Karpas-422 (cell line): Measurements from ENCODE around the gene POLE. TPM values are rescaled to one million over a fixed set of nuclear protein-coding genes. Genes with fewer than 3 reads are reported as not detected.

Source experiments
- DNase-seq: peaks from one replicate; pipeline ENCODE4 v3.0.0-alpha.2; 2015
- H2AFZ ChIP-seq: fragments of 200-600 bp; sonication (generic); 2 replicates; pipeline ENCODE4 v1.6.1; 2014; ENCODE audit warnings: antibody characterized with exemption, low read length, mixed read lengths
- H3K27ac ChIP-seq: fragments of 200-600 bp; sonication (generic); 2 replicates; pipeline ENCODE4 v1.5.1; 2014; ENCODE audit warnings: mild to moderate bottlenecking, low read length, moderate library complexity
- H3K27me3 ChIP-seq: fragments of 200-600 bp; sonication (generic); 2 replicates; pipeline ENCODE4 v1.6.1; 2014; ENCODE audit warnings: low read length, mixed read lengths
- H3K36me3 ChIP-seq: fragments of 200-600 bp; sonication (generic); 2 replicates; pipeline ENCODE4 v1.6.1; 2014; ENCODE audit warnings: low read length, mixed read lengths; ENCODE audit not compliant: insufficient read depth
- H3K4me1 ChIP-seq: fragments of 200-600 bp; sonication (generic); 2 replicates; pipeline ENCODE4 v1.6.1; 2014; ENCODE audit warnings: mild to moderate bottlenecking, low read length, mixed read lengths
- H3K4me2 ChIP-seq: fragments of 200-600 bp; sonication (generic); 2 replicates; pipeline ENCODE4 v1.6.1; 2014; ENCODE audit warnings: low read length, low read depth, mild to moderate bottlenecking; ENCODE audit not compliant: poor library complexity, severe bottlenecking
- H3K4me3 ChIP-seq: fragments of 200-600 bp; sonication (generic); 2 replicates; pipeline ENCODE4 v1.5.1; 2014; ENCODE audit warnings: mild to moderate bottlenecking, antibody characterized with exemption, low read length, mixed read lengths
- H3K79me2 ChIP-seq: fragments of 200-600 bp; sonication (generic); 2 replicates; pipeline ENCODE4 v1.6.1; 2014; ENCODE audit warnings: mild to moderate bottlenecking, low read length, mixed read lengths
- H3K9ac ChIP-seq: fragments of 200-600 bp; sonication (generic); 2 replicates; pipeline ENCODE4 v1.6.0; 2014; ENCODE audit warnings: low read length
- H3K9me2 ChIP-seq: fragments of 200-600 bp; sonication (generic), shearing (Covaris generic); replicated peaks from 2 replicates; pipeline ENCODE4 v1.6.0; 2014; ENCODE audit warnings: mild to moderate bottlenecking, low read length, moderate library complexity; ENCODE audit not compliant: insufficient read depth
- H3K9me3 ChIP-seq: fragments of 300-700, 200-600 bp; sonication (generic); 2 replicates; pipeline ENCODE4 v1.6.1; 2014; ENCODE audit warnings: low read length, mixed read lengths
- H4K20me1 ChIP-seq: fragments of 200-600 bp; sonication (generic); 2 replicates; pipeline ENCODE4 v1.6.1; 2014; ENCODE audit warnings: mild to moderate bottlenecking, antibody characterized with exemption, low read length, low read depth; ENCODE audit not compliant: insufficient read depth
- total RNA-seq: library from RNA; depleted of rRNA; stranded (reverse); fragments of >200 nt; shearing (Covaris generic); gene quantifications from 2 replicates; pipeline ENCODE4 v1.2.3, GENCODE V29; 2014; ENCODE audit warnings: low replicate concordance

POLE gene
- total RNA-seq, 1 experiment from 2014 or later = 37.9 TPM

DNA sequence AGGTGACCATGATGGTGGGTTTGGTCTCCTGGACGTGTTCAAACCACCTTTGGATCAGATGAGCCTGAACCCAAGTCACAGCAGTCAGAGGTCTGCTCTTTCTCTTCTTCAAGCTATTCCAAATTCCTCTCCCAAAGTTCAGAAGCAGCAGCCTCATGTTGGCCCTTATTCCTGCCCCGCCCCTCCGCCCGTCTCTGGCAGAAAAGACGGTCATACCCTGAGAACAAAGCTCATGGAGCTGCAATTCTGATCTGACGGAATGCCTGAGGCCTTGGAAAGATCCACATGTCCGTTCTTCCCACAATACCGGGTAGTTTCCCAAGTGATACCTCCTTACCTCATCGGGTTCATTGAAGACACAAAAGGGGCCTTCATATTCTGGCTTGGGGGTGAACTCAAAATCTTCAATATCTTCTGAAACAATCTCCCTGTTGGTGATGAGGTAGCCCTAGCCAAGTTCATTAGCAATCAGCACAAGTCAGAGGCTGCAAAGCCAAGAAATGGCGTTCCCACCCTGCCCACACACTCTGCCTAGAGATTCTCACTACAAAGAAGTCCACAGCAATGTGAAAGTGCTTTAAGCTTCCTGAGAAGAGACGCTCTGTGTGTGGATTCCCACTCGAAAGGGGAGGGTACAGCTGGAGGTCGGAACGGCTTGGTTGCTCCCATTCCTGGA lies 11.2 kb downstream of the POLE start:
- no peak overlapping the region for H3K27ac ChIP-seq
- H3K27me3 ChIP-seq = no peaks in the 10 kb centered on the region
- H3K9me2 ChIP-seq = no peaks in the 10 kb centered on the region
- H2AFZ ChIP-seq = no peak overlapping the region
- no peak overlapping the region for H3K9ac ChIP-seq
- H3K4me1 ChIP-seq = no peaks in the 10 kb centered on the region
- DNase-seq = no peak
- H4K20me1 ChIP-seq = peaks cover 16% of the 10 kb centered on the region
- H3K9me3 ChIP-seq = no peaks in the 10 kb centered on the region
- no peak overlapping the region for H3K4me2 ChIP-seq
- peaks cover 27% of the 10 kb centered on the region for H3K79me2 ChIP-seq
- H3K4me3 ChIP-seq = no peak overlapping the region
- peaks cover 34% of the 10 kb centered on the region for H3K36me3 ChIP-seq

DNA sequence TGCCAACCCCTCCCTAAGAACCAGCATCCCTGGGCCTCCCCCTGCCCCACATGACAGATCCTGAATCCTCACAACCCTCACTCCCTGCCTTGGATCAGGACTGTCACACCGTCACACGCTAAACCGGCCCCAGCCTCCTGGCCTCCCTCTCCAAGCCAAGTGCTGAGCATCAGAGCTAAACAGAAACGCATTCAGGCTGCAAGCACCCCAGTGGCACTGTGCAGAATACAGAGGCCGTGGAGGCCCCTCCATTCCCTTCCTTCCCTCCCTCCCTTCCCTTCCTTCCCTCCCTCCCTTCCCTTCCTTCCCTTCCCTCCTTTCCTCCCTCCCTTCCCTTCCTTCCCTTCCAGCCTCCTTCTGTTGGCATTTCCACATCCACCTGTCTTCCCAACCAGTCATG lies 12.6 kb downstream of the POLE start:
- no peaks in the 10 kb centered on the region for H3K4me1 ChIP-seq
- no peaks in the 10 kb centered on the region for H3K9me3 ChIP-seq
- H3K4me2 ChIP-seq = no peak overlapping the region
- no peak for DNase-seq
- peaks cover 13% of the 10 kb centered on the region for H3K79me2 ChIP-seq
- peaks cover 35% of the 10 kb centered on the region for H3K36me3 ChIP-seq
- no peak overlapping the region for H2AFZ ChIP-seq
- H3K27me3 ChIP-seq = no peaks in the 10 kb centered on the region
- H4K20me1 ChIP-seq = 0 out of 2 replicates have a peak, but pooled peaks cover 3% of the 10 kb centered on the region
- no peak overlapping the region for H3K9ac ChIP-seq
- no peak overlapping the region for H3K4me3 ChIP-seq
- no peaks in the 10 kb centered on the region for H3K9me2 ChIP-seq
- H3K27ac ChIP-seq = no peak overlapping the region

DNA sequence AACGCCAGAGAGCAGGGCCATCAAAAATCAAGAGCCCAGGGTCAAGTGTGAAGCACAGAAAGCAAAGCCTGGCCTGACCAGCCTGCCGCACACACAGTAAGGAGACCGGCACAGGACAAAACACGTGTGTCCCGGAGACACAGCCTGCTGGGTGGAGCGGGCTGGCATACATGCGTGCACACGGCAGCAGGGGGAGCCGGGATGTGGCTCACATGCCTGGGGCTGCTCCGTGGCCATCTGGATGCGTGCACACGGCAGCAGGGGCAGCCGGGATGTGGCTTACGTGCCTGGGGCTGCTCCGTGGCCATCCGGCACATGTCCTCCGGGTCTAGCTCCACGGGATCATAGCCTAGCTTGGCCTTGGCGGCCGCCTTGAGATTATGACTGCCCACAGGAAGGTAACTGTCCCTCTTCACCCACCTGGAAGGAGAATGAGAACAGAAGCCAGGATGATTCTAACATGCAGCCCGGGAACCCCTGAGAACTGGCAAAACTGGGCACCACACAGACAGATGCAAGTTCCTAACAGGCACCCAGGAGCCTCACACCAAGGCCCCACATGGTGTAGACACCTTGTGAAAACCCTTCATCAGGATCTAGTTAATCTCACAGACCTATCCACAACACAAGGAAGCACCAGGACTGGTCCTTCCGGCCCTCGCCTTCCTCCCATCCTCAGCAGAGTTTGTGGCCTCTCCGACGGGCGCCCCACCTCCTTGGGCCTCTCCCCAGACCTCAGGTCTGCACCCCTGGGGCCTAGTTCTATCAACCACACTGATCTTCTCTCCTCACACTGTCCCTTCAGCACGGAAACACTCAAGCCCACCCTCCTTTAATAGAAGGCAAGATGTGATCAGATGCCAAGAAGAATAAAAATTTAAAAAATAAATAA lies 13.6 kb downstream of the POLE start:
- Histone ChIP-seq H3K79me2 (peaks cover 5% of the 10 kb centered on the region), H3K36me3 (peaks cover 31% of the 10 kb centered on the region), H3K27ac (no peak overlapping the region), H3K27me3 (no peaks in the 10 kb centered on the region), H2AFZ (no peak overlapping the region), H3K9ac (no peak overlapping the region), H3K4me3 (no peak overlapping the region), H3K4me2 (no peak overlapping the region), H3K4me1 (no peaks in the 10 kb centered on the region), H3K9me2 (no peaks in the 10 kb centered on the region), H4K20me1 (no peaks in the 10 kb centered on the region), H3K9me3 (no peaks in the 10 kb centered on the region)
- DNase-seq = no peak

DNA sequence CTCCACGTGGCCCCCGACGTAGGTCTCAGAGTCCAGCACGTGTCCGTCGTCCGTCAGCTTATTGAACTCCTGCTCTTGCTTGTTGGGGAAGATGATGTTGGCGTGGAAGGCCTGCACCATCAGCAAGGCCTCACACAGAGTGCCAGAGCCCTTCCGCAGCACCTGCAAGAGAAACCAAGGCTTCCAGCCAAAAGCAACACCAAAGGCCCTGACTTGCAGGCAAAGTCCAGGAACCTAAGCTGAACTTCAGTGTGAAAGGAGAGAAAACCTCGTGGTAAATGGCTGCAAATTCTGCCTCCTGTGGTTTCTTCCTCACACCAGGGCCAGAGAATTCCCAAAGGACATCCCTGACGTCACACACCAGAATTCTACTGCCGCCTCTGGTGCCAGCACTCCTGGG lies 14.5 kb downstream of the POLE start:
- H3K9me2 ChIP-seq = no peaks in the 10 kb centered on the region
- peaks cover 3% of the 10 kb centered on the region; the same call in 1 of the 2 replicates for H3K79me2 ChIP-seq
- H4K20me1 ChIP-seq = no peaks in the 10 kb centered on the region
- H2AFZ ChIP-seq = no peak overlapping the region
- no peaks in the 10 kb centered on the region for H3K27me3 ChIP-seq
- no peaks in the 10 kb centered on the region for H3K4me1 ChIP-seq
- H3K4me2 ChIP-seq = no peak overlapping the region
- H3K9me3 ChIP-seq = no peaks in the 10 kb centered on the region
- no peak overlapping the region for H3K9ac ChIP-seq
- peaks cover 29% of the 10 kb centered on the region for H3K36me3 ChIP-seq
- no peak for DNase-seq
- H3K27ac ChIP-seq = no peak overlapping the region
- no peak overlapping the region for H3K4me3 ChIP-seq

DNA sequence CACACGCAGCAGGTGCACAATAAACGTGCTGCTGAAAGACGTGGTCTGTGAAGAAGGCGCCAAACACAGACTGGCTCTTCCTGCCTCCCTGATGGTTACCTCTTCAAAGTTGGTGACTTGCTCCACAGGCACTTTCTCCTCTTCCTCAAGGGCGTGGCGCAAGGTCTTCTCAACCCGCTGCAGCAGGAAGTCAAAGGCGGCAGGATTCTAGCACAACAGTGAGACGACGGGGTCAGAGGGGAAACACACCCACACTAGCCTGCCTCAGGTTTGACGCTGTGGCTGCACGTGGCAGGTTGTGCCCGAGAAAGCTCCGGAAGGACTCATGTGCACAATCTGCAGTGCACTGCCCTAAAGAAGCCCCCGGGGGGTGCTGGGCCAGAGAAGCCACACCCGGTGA lies 15.0 kb downstream of the POLE start:
- Histone ChIP-seq H3K9ac (no peak overlapping the region), H3K36me3 (peaks cover 26% of the 10 kb centered on the region)

DNA sequence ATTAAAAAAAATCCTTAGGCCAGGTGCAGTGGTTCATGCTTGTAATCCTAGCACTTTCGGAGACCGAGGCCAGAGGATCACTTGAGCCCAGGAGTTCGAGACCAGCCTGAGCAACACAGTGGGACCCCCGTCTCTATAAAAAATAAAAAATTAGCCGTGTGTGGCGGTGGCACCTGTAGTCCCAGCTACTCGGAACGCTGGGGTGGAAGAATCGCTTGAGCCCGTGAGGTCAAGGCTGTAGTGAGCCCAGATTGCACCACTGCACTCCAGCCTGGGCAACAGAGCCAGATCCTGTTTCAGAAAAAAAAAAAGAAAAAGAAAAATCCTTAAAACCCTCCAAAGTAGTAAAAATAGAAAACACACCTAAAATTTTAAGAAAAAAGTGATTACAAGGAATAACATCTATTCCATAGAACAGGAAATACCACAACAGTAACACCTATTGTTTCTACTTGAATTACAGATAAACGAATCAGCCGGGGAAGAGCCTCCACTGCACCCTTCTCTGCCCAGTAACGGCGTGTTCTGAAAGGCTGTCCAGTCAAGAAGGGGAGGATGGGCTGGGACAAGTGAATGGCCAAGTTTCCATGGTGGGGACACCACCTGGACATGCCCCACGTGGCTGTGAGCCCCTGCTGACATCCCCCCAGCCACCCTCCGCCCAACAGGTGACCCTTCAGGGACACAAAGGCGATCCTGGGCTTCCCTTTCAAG lies 17.8 kb downstream of the POLE start:
- H3K36me3 ChIP-seq = peaks cover 31% of the 10 kb centered on the region
- no peaks in the 10 kb centered on the region for H3K27me3 ChIP-seq

More for the DNA sequence above, 15.0 kb downstream of the POLE start:
- Histone ChIP-seq H3K9me3 (no peaks in the 10 kb centered on the region), H3K27ac (no peak overlapping the region), H3K27me3 (no peaks in the 10 kb centered on the region), H3K9me2 (no peaks in the 10 kb centered on the region), H3K4me1 (no peaks in the 10 kb centered on the region), H3K4me2 (no peak overlapping the region), H3K79me2 (peaks cover 2% of the 10 kb centered on the region; the same call in 1 of the 2 replicates), H3K4me3 (no peak overlapping the region), H2AFZ (no peak overlapping the region), H4K20me1 (no peaks in the 10 kb centered on the region)
- DNase-seq = no peak

DNA sequence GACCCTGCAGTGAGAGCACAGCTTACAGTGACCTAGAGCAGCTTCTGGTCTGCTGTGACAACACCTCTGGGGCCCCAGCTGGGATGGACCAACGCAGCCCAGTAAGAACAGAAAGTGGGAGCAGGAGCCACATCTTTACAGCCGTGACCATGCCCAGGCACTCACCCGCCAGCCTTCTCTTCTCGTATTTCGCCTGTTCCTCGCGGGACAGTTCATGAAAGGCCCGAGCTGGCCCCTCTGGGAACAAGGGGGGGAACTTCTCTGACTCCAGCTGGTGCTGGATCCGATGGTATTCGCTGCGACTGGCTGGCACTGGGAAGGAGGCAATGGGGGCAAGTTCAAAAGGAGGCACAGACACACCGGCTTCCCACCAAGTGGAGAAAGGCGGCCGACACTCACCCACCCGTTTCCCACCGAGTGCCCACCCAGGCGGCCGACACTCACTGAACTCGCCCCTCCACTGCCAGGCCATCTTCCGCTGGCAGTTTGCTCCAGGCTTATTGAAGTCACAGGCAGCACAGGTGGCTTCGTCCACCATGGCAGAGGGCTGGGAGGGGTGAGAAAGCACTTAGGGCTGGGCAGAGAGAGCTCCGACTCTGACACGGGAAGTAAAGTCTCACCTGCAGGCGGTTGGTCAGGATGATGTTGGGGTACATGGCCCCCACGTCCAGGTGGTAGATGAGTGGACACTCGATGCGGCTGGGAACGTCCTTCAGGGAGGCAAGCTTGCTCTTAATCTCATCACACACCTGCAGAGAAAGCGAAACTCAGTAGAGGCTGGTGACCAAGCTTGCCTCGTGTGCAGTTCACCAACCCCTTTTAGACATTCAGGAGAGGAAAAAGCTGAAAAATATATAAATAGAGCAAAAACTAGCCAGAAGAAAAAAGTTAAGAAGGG lies 18.7 kb downstream of the POLE start:
- H3K9me2 ChIP-seq = no peaks in the 10 kb centered on the region
- H3K36me3 ChIP-seq = peaks cover 31% of the 10 kb centered on the region
- no peak overlapping the region for H3K4me3 ChIP-seq
- H3K4me1 ChIP-seq = no peaks in the 10 kb centered on the region
- H3K27me3 ChIP-seq = no peaks in the 10 kb centered on the region
- no peak overlapping the region for H2AFZ ChIP-seq
- H3K4me2 ChIP-seq = no peak overlapping the region
- H3K27ac ChIP-seq = no peak overlapping the region
- no peak overlapping the region for H3K9ac ChIP-seq
- no peak for DNase-seq
- no peaks in the 10 kb centered on the region for H3K9me3 ChIP-seq
- H3K79me2 ChIP-seq = peaks cover 5% of the 10 kb centered on the region; the same call in 1 of the 2 replicates
- H4K20me1 ChIP-seq = no peaks in the 10 kb centered on the region

More for the DNA sequence above, 17.8 kb downstream of the POLE start:
- no peak for DNase-seq
- peaks cover 5% of the 10 kb centered on the region; the same call in 1 of the 2 replicates for H3K79me2 ChIP-seq
- H3K4me3 ChIP-seq = no peak overlapping the region
- H4K20me1 ChIP-seq = no peaks in the 10 kb centered on the region
- H3K4me2 ChIP-seq = no peak overlapping the region
- H3K9me3 ChIP-seq = no peaks in the 10 kb centered on the region
- H3K9me2 ChIP-seq = no peaks in the 10 kb centered on the region
- no peaks in the 10 kb centered on the region for H3K4me1 ChIP-seq
- H3K27ac ChIP-seq = no peak overlapping the region
- H2AFZ ChIP-seq = no peak overlapping the region
- H3K9ac ChIP-seq = no peak overlapping the region
